Tibial nerve (tissue), 3 donors: ENCODE data around the gene DEK.

Experiments
- CTCF ChIP-seq, 5 experiments: fragments of 200-600 bp in 3 of 5; fragments of 450-650 bp in 2 of 5; sonication (generic) in 3 of 5; IDR thresholded peaks; one replicate each; pipeline ENCODE4 v1.5.1; 2016 to 2019; ENCODE audit warnings: antibody characterized with exemption in 5 of 5, mild to moderate bottlenecking in 3 of 5, moderate library complexity in 2 of 5
- POLR2A ChIP-seq, 2 donors: fragments of 450-650 bp; IDR thresholded peaks; one replicate each; pipeline ENCODE4 v1.6.1; 2017; ENCODE audit warnings: antibody characterized with exemption in 2 of 2, mild to moderate bottlenecking in 2 of 2, moderate library complexity in 2 of 2

GRCh38 chr6:18203786-18204185, 60.5 kb downstream of the DEK start:
- TF ChIP-seq CTCF (IDR thresholded peaks at IDR 0.05) (no peak), POLR2A (IDR thresholded peaks at IDR 0.05) (no peak)
